HG02840 (cell line): ENCODE measurements around the gene CIB1.

Source experiments
- ATAC-seq: cut with Tn5 transposase; IDR thresholded peaks from one replicate; pipeline ENCODE4 v1.9.1; 2021; ENCODE audit warnings: mild to moderate bottlenecking, moderate library complexity, moderate number of reproducible peaks; ENCODE audit not compliant: unreplicated experiment, low FRiP score

CIB1 gene

GRCh38 chr15:90219421-90220141 lies 14.2 kb downstream of the CIB1 start:
- no peak for ATAC-seq

- ATAC-seq = no peak
Observed at GRCh38 chr15:90217671-90218394, 15.9 kb downstream of the CIB1 start.

GRCh38 chr15:90214553-90215196 lies 19.1 kb downstream of the CIB1 start:
- no peak for ATAC-seq

GRCh38 chr15:90213818-90214204 lies 19.9 kb downstream of the CIB1 start:
- ATAC-seq = no peak

DNA sequence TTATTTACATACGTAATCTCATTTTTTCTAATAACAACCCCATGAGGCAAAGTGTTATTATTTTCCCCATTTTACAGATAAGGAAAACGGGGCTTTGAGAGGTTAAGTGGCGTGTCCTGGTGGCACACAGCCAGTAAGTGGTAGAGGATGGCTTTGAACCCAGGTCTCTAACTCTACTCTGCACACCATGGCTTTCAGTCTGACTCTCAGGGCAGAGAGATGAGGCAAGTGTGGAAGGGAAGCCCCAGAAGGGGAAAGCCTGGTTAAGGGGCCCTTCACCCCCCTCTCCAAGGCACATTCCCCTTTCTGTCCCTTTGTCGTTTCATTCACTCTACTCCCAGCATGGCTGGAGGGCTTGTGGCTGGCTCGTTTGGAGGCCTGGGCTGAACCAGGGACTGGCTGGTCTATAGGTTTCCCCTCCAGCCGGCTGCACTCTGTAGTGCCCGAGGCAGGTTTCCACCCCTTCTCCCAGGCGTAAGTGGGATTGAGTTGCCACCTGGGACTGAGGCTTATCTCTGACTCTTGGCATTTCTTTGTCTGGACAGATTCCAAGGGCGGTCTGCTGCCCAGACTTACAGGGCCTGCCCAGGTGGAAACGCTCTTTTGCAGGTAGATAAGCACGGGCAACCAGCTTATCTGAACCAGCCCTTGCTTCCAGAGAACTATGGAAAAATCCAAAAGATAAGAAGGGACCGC lies 20.5 kb downstream of the CIB1 start:
- no peak for ATAC-seq

DNA sequence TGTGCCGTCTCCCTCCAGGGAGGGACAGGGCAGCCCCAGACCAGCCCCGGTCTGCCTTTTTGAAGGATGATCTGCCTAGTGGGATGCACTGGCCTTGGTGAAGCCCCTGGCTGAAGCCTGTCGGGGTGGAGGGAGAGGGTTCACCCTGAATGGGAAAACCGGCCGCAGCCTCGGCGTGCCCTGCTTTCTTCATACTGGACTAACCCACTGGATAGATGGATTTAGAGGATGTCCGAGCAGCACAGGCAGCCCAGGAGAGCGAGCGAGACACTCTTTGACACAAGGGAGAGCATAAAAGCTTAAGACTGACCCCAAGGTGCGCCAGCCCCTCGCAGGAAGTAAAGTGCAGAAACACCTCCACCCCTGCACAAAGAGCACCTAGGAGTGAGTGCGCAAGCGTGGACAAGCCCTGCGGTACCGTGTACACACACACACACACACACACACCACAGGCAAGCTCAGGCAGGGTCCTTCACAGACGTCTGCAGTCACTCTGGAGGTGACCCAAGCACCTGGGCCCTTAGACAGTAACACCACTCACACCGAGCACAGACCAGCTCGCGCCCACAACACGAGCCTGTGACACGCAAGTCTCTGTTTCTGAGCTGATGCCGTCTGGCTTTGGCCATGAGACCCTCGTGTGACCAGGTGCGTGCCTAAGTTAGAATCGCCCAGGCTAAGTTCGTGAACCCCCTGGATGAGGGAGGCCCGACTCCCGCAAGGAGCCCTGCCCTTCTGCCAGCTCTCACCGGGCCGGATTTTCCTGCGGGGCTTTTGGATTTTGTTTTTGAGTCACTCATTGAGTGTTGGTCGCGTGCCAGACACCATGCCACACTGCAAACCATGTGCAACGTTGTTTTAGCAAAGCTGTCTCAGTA lies 21.3 kb downstream of the CIB1 start:
- ATAC-seq = no peak

- ATAC-seq = no peak
Observed at GRCh38 chr15:90211440-90212143, 22.1 kb downstream of the CIB1 start.

DNA sequence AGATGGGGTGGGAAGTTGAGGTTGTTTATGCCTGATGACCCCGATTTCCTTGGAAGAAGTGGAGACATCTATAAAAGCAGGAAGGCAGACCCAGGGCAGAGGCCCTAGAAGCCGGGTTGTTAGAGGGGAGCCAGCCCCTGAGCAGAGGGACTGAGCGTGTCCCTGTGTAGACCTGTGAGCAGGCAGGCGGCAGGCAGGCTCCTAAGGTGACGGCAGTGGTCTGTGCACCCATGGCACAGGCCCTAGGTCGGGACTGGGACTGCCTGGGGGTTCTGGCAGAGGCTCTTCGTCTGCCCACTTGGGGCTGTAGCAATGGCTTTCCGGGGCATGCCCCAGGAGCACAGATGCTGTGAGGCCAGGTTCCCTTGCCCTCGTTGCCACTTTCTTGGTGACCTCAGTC lies 22.7 kb downstream of the CIB1 start:
- no peak for ATAC-seq

DNA sequence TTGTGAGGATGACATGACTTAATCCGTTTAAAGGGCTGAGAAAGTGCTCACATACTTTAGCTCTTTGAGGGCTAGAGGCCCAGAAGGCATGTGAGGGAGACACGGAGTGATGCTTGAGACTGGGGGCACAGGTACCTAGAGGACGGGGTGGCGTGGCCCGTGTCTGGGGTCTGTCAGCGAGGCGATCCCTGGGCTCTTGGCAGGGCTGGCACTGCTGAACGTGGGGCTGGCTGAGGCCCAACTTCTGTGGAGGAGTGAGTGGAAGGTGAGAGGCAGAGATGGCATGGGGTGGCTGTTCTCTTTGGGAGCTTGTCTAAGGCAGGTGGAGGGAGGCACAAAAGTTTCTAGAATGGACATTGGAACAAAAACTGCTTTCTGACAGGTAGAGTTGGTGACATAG lies 23.1 kb downstream of the CIB1 start:
- ATAC-seq = no peak

GRCh38 chr15:90209591-90209990 lies 24.1 kb downstream of the CIB1 start:
- ATAC-seq = no peak

DNA sequence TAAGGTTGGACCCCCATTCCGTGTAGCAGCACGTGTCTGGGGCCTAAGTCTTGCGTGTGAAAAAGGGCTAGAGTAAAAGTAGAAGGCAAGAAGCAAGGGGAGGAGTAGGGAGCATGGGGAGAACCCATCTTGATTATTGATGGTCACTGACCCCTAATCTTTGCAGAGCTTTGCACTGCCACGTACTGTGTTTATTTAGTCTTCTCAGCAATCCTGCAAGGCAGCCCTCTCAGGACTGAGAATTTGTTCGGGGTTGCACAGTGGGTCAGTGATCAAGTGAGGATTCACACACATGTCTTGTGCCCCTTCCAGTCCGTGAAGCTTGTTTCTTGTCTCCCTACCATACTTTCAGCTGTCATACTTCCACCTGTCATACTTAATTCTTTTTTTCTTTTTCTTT lies 25.4 kb downstream of the CIB1 start:
- no peak for ATAC-seq

GRCh38 chr15:90207252-90207651 lies 26.5 kb downstream of the CIB1 start:
- no peak for ATAC-seq

DNA sequence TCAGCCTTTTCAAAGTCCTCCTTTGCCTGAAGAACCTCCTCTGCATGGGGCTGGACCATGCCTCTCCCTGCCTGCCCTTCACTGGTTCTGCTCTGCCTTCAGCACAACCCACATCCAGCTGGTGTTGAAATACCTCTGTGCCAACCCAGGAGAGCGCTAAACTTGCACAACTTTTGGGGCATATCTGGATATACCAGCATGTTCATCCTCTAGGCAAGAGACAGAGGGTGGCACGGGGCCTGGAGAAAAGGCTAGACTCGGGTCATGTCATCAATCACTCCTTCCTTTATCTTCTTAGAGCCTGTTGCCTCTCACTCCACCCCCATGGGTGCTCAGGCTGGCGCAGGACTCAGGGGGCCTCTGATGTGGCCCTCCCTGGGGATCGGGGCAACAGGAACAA lies 27.9 kb downstream of the CIB1 start:
- ATAC-seq = no peak

DNA sequence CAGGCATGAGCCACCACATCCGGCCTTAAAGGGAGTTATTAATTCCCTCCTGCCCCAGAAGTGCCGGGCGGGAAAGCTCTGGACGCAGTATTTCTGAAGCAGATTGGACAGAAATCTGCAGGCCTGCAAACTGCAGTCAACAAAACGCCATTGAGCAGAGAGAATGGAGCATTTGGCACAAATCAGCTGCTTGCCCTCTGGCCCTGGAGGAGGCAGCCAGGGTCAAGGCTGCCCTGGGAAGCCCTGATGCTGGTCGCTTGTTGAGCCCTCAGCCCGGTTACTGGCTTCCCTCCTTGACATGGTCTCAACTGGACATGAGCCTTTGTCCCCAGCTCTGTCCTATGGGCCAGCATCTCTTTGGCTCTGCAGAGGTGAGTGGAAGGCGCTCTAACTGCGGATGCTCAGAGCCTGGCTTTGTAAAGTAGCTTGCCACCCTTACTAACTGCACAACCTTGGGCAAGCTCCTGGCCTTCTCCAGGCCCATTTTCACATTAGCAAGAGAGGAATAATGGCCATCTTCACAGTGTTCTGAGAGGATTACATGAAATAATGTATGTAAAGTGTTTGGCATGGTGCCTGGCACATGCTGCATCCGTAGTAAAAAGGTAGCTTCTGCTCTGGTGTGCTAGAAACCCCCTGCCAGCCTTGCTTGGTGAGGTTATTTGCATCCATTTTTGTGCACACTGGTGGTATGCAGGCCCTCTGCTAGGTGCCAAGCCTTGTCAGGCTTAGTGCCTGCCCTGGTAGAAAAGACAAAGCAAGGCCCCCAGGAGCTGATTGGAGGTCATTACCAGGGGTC lies 28.5 kb downstream of the CIB1 start:
- no peak for ATAC-seq

- no peak for ATAC-seq
Observed at GRCh38 chr15:90203922-90204321, 29.8 kb downstream of the CIB1 start.

GRCh38 chr15:90203473-90203872 lies 30.3 kb downstream of the CIB1 start:
- ATAC-seq = no peak

GRCh38 chr15:90202929-90203328 lies 30.8 kb downstream of the CIB1 start:
- ATAC-seq = no peak

GRCh38 chr15:90201944-90202375 lies 31.8 kb downstream of the CIB1 start:
- no peak for ATAC-seq
